MCF 10A (cell line): ENCODE results near the gene SDSL. TPM values are rescaled to one million over a fixed set of nuclear protein-coding genes. Genes with fewer than 3 reads are reported as not detected.

Experiments used
- BruUV-seq: library from RNA; stranded (reverse); fragments of 400-500 nt; replicated peaks from 2 replicates; lab custom pipeline; 2021; lab: Mats Ljungman, UMichigan
- CTCF ChIA-PET: fragments of 300-600 bp; sonication (Branson Sonifier 250); formaldehyde crosslinking; extraction: SDS; loops from one replicate; lab custom pipeline; 2021; ENCODE audit warnings: antibody characterized with exemption, inconsistent platforms; lab: Yijun Ruan, JAX
- POLR2A ChIA-PET: fragments of 300-600, 350-650 bp; sonication (Branson Sonifier 250); formaldehyde crosslinking; extraction: SDS; loops from one replicate; lab custom pipeline; 2020; ENCODE audit warnings: antibody characterized with exemption, inconsistent platforms; lab: Yijun Ruan, JAX
- DNase-seq: peaks from one replicate; pipeline ENCODE4 v3.0.0-alpha.2; 2018; ENCODE audit not compliant: unreplicated experiment
- H3K27ac Mint-ChIP-seq: one replicate; pipeline ENCODE4 v1.8.0; 2022; ENCODE audit warnings: mild to moderate bottlenecking, low read depth, mixed read lengths; ENCODE audit not compliant: unreplicated experiment
- H3K27me3 Mint-ChIP-seq: one replicate; pipeline ENCODE4 v1.8.0; 2022; ENCODE audit warnings: mixed read lengths; ENCODE audit not compliant: insufficient read depth, unreplicated experiment
- H3K36me3 Mint-ChIP-seq: one replicate; pipeline ENCODE4 v1.8.0; 2022; ENCODE audit warnings: mild to moderate bottlenecking, moderate library complexity, mixed read lengths; ENCODE audit not compliant: insufficient read depth, unreplicated experiment
- H3K4me1 Mint-ChIP-seq: one replicate; pipeline ENCODE4 v1.8.0; 2022; ENCODE audit warnings: mixed read lengths; ENCODE audit not compliant: insufficient read depth, unreplicated experiment
- H3K4me3 Mint-ChIP-seq: one replicate; pipeline ENCODE4 v1.8.0; 2022; ENCODE audit warnings: mild to moderate bottlenecking, moderate library complexity, mixed read lengths; ENCODE audit not compliant: unreplicated experiment
- H3K9me3 Mint-ChIP-seq: one replicate; pipeline ENCODE4 v1.8.0; 2022; ENCODE audit warnings: mixed read lengths; ENCODE audit not compliant: unreplicated experiment
- CTCF ChIP-seq: fragments of 200-600 bp; IDR thresholded peaks from one replicate; pipeline ENCODE4 v1.8.0; 2022; ENCODE audit warnings: antibody characterized with exemption, mild to moderate bottlenecking; ENCODE audit not compliant: unreplicated experiment
- intact Hi-C: fragments of 100-400 bp; cut with micrococcal nuclease; formaldehyde crosslinking; loops from 2 replicates; pipeline ENCODE4 v1.14.1; 2022
- total RNA-seq: library from RNA; stranded (reverse); gene quantifications from 2 replicates; pipeline ENCODE4 v1.2.3, GENCODE V29; 2022

SDSL gene
- total RNA-seq, 1 experiment from 2014 or later, result 21.1 TPM

GRCh38 chr12:113414519-113415038 lies 7.6 kb upstream of the SDSL start:
- BruUV-seq, result no TSS peak
- ChIA-PET CTCF (interaction anchor here (0.6 to 3.1 kb wide), 4 partner anchors 10 to 45 kb away, joined by 3 to 15 read pairs (median 4); partner anchors contain the start of gene SDS), POLR2A (interaction anchor here (0.8 kb wide), 1 partner anchor 10 kb away, joined by 3 read pairs; no protein-coding TSS in a partner anchor)
- no peak overlapping the region for H3K27ac Mint-ChIP-seq
- H3K36me3 Mint-ChIP-seq, result no peaks in the 10 kb centered on the region
- no peaks in the 10 kb centered on the region for H3K9me3 Mint-ChIP-seq
- DNase-seq, result no peak
- no peak for TF ChIP-seq CTCF
- H3K4me1 Mint-ChIP-seq, result no peaks in the 10 kb centered on the region
- no peaks in the 10 kb centered on the region for H3K27me3 Mint-ChIP-seq
- no peak overlapping the region for H3K4me3 Mint-ChIP-seq
- intact Hi-C loops, result no loop called here

- intact Hi-C loops, result no loop called here
- DNase-seq, result peak; percentile 35
- H3K4me1 Mint-ChIP-seq, result no peaks in the 10 kb centered on the region
- no peaks in the 10 kb centered on the region for H3K9me3 Mint-ChIP-seq
- CTCF ChIA-PET, result interaction anchor here (3.1 kb wide), 1 partner anchor 8 kb away, joined by 15 read pairs; no protein-coding TSS in a partner anchor
- no peak overlapping the region for H3K4me3 Mint-ChIP-seq
- BruUV-seq, result no TSS peak
- POLR2A ChIA-PET, result interaction anchor here (0.5 kb wide), 1 partner anchor 407 kb away, joined by 3 read pairs; no protein-coding TSS in a partner anchor
- TF ChIP-seq CTCF, result no peak
- no peaks in the 10 kb centered on the region for H3K27me3 Mint-ChIP-seq
- H3K27ac Mint-ChIP-seq, result no peak overlapping the region
- H3K36me3 Mint-ChIP-seq, result no peaks in the 10 kb centered on the region
These were observed 6.0 kb upstream of the SDSL start for GRCh38 chr12:113416091-113416754.

- Mint-ChIP-seq H3K27me3 (no peaks in the 10 kb centered on the region), H3K4me1 (peaks cover 5% of the 10 kb centered on the region), H3K36me3 (no peaks in the 10 kb centered on the region), H3K27ac (no peak overlapping the region), H3K4me3 (no peak overlapping the region), H3K9me3 (no peaks in the 10 kb centered on the region)
- DNase-seq, result no peak
- ChIA-PET POLR2A (interaction anchor here (0.6 kb wide), 1 partner anchor 233 kb away, joined by 3 read pairs; the partner anchor contains the start of gene DDX54), CTCF (no interaction called here)
- no peak for TF ChIP-seq CTCF
- no TSS peak for BruUV-seq
- intact Hi-C loops, result no loop called here
These were observed 3.8 kb upstream of the SDSL start for GRCh38 chr12:113418213-113418879.
